ENCODE data around the gene TGFBR3. TPM values are rescaled to one million over a fixed set of nuclear protein-coding genes. Genes with fewer than 3 reads are reported as not detected.

TGFBR3 gene
- polyA plus RNA-seq, 4 donors: 0.45 to 20.0 (median 5.1) TPM

DNA sequence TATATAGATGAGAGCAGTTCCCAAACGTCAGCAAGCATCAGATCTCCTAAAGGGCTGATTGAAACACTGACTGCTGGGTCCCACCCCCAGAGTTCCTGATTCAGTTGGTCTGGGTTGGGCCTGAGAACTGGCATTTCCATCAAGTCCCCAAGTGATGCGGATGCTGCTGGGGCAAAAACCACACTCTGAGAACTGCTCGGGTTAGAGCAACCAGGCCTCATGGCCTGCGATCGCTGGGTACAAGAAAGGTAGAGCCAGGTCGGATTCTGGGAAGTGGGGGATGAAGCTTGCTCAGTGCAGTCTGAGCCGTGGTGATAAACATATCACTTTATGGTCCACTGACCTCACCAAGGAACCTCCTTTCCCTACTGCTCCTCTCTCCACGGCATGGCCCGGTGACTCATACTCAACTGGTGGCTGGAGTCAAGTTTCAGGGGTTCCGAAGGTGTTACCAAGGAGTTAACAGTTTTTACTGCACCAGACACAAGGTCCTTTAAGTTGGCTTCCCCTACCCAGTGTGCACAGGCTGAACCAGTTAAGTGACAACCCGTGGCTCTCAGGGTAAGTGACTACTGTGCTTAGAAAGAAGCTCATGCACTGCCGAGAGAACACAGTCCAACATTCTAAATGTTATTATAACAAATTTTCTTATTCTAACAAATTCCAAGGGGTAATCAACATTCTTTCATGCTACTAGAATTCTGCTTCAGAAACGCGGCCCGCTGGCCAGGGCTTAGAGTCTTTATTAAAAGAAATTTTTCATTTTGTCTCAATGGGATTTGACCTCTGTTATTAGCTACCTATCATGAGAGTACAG, 153.5 kb downstream of the TGFBR3 start:
- Histone ChIP-seq H3K27ac (ENCODE audit: low read depth in 1 of 3, low read length in 2 of 3) (peak overlapping the region in 2 of 3 donors; percentile 21 to 72), H3K4me3 (ENCODE audit: low read depth in 1 of 3, low read length in 3 of 3) (no peak overlapping the region), H3K9me3 (ENCODE audit: control insufficient read depth in 2 of 2, insufficient read depth in 1 of 2, low read depth in 1 of 2, low read length in 1 of 2) (no peaks in the 10 kb centered on the region), H3K27me3 (ENCODE audit: control insufficient read depth in 3 of 3, insufficient read depth in 3 of 3, low read length in 3 of 3) (no peaks in the 10 kb centered on the region), H3K4me1 (ENCODE audit: control insufficient read depth in 3 of 3, insufficient read depth in 2 of 3, low read depth in 1 of 3, low read length in 2 of 3) (peaks cover 0 to 40% (median 6%) of the 10 kb centered on the region in 3 donors), H3K36me3 (ENCODE audit: control insufficient read depth in 3 of 3, insufficient read depth in 2 of 3, low read depth in 1 of 3, low read length in 3 of 3) (peaks cover 0 to 5% (median 0%) of the 10 kb centered on the region in 3 donors)
- DNase-seq (peak; percentile 14 to 91), FAIRE-seq (no peak)
- 70 to 75% (median 74%) methylated on average over 15 of the region's 15 CpGs for WGBS, 3 donors

DNA sequence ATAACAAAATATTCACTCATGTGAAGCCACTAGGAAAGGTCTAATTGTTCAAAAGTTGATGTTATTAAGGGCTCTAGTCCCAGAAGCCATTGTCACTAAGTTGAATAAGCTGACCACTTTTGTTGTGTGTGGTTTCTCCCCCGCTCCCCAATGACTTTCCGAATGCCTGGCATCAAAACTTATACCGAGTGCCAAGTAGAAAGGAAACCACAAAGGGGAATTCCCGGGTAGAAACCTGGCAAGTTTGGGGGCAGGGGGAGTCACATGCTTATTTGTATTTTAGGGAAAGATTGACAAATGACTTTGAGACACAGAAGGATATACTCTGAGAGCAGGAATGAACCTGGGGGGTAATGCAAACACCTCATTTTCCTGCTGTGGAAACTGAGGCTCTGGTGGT, 154.1 kb downstream of the TGFBR3 start:
- DNase-seq (no peak), FAIRE-seq (no peak)
- no peak overlapping the region for H3K4me3 ChIP-seq (ENCODE audit: low read depth in 1 of 3, low read length in 3 of 3)
- 41 to 73% (median 52%) methylated on average over 4 of the region's 4 CpGs for WGBS, 3 donors
- H3K9me3 ChIP-seq (ENCODE audit: control insufficient read depth in 2 of 2, insufficient read depth in 1 of 2, low read depth in 1 of 2, low read length in 1 of 2): no peaks in the 10 kb centered on the region
- peaks cover 0 to 34% (median 6%) of the 10 kb centered on the region in 3 donors for H3K4me1 ChIP-seq (ENCODE audit: control insufficient read depth in 3 of 3, insufficient read depth in 2 of 3, low read depth in 1 of 3, low read length in 2 of 3)
- H3K27me3 ChIP-seq (ENCODE audit: control insufficient read depth in 3 of 3, insufficient read depth in 3 of 3, low read length in 3 of 3): no peaks in the 10 kb centered on the region
- peaks cover 0 to 5% (median 0%) of the 10 kb centered on the region in 3 donors for H3K36me3 ChIP-seq (ENCODE audit: control insufficient read depth in 3 of 3, insufficient read depth in 2 of 3, low read depth in 1 of 3, low read length in 3 of 3)
- peak overlapping the region in 1 of 3 donors; percentile 72 for H3K27ac ChIP-seq (ENCODE audit: low read depth in 1 of 3, low read length in 2 of 3)

DNA sequence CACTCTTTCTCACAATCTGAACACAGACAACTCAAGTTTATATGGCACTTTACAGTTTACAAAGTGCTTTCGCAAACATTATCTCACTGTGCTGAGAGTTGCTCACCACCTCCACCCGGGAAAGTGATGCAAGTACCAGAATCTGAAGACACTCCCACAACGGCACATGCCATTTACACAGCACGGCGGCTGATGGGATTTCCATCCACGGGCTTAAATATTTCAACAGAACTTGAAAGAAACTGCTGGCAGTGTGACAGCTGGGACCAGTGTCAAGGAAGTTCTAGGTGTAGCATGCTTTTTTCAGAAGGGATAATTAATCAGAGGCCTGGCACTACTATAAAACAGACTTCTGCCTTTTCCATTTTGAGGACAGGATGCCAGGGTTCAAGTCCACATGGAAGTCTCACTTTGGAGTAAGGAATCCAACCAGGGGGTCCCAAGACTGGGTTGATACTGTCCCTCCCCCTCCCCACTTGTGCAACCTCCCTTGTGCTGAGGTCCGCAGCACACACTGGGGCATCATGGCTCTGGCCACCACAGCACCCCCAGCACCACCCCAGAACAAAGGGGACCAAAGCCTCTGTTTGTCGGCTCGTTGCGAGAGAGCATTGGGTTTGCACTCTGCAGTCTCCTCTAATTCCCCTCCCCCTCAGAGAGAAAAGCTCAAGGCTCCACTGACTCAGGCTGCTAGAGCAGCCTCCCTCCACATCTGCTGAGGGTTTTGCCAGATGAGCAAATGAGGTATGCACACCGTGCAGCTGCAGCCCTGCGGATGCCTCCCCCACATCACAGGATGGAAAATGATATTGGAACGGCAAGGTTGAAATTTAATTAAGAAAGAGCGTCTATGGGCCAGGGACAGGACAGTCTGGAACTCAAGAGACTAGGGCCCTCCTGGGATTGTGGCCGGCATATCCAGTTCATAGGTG, 154.9 kb downstream of the TGFBR3 start:
- H3K4me1 ChIP-seq (ENCODE audit: control insufficient read depth in 3 of 3, insufficient read depth in 2 of 3, low read depth in 1 of 3, low read length in 2 of 3): peaks cover 0 to 29% (median 6%) of the 10 kb centered on the region in 3 donors
- DNase-seq: no peak
- H3K27ac ChIP-seq (ENCODE audit: low read depth in 1 of 3, low read length in 2 of 3): peak overlapping the region in 1 of 3 donors; percentile 21
- H3K4me3 ChIP-seq (ENCODE audit: low read depth in 1 of 3, low read length in 3 of 3): no peak overlapping the region
- peaks cover 0 to 5% (median 0%) of the 10 kb centered on the region in 3 donors for H3K36me3 ChIP-seq (ENCODE audit: control insufficient read depth in 3 of 3, insufficient read depth in 2 of 3, low read depth in 1 of 3, low read length in 3 of 3)
- H3K9me3 ChIP-seq (ENCODE audit: control insufficient read depth in 2 of 2, insufficient read depth in 1 of 2, low read depth in 1 of 2, low read length in 1 of 2): no peaks in the 10 kb centered on the region
- no peaks in the 10 kb centered on the region for H3K27me3 ChIP-seq (ENCODE audit: control insufficient read depth in 3 of 3, insufficient read depth in 3 of 3, low read length in 3 of 3)
- FAIRE-seq: no peak
- 75 to 84% (median 78%) methylated on average over 15 of the region's 15 CpGs for WGBS, 3 donors

DNA sequence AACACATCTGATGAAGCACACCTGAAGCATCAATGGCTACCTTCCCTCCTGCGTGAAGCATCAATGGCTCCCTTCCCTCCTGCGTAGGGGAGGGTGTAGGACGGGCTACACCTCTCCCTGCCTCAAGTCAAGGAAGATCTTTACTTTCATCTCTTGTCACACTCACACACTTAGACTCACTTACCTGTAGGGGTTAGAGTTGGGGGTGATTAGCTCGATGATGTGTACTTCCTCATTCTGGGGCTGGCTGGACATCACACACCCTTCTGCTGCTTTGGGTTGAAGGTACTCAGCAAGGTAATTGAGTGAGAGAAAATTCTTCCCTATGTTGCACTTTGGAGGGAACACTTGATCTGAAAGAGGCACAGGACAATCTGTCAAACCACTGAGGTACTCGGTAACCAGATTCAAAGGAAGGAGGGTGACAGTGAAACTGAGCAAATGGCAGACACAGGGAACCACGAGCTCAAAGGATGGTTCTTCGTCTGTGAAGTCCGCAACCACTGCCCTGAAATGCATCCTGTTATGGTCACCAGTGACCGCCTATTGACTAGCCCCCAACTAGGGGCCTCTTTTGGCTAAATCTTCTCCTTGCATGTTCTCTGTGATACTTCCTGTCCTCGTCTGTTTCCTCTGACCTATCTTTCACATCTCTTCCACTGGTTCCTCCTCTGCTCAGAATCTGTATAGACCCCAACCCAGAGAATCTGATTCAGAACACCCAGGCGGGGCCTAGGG, 156.2 kb downstream of the TGFBR3 start:
- Histone ChIP-seq H3K27me3 (ENCODE audit: control insufficient read depth in 3 of 3, insufficient read depth in 3 of 3, low read length in 3 of 3) (no peaks in the 10 kb centered on the region), H3K9me3 (ENCODE audit: control insufficient read depth in 2 of 2, insufficient read depth in 1 of 2, low read depth in 1 of 2, low read length in 1 of 2) (no peaks in the 10 kb centered on the region), H3K27ac (ENCODE audit: low read depth in 1 of 3, low read length in 2 of 3) (no peak overlapping the region), H3K36me3 (ENCODE audit: control insufficient read depth in 3 of 3, insufficient read depth in 2 of 3, low read depth in 1 of 3, low read length in 3 of 3) (peaks cover 0 to 7% (median 0%) of the 10 kb centered on the region in 3 donors), H3K4me1 (ENCODE audit: control insufficient read depth in 3 of 3, insufficient read depth in 2 of 3, low read depth in 1 of 3, low read length in 2 of 3) (peaks cover 0 to 23% (median 10%) of the 10 kb centered on the region in 3 donors), H3K4me3 (ENCODE audit: low read depth in 1 of 3, low read length in 3 of 3) (no peak overlapping the region)
- WGBS, 3 donors: 78 to 87% (median 81%) methylated on average over 11 of the region's 11 CpGs
- DNase-seq (no peak), FAIRE-seq (no peak)

DNA sequence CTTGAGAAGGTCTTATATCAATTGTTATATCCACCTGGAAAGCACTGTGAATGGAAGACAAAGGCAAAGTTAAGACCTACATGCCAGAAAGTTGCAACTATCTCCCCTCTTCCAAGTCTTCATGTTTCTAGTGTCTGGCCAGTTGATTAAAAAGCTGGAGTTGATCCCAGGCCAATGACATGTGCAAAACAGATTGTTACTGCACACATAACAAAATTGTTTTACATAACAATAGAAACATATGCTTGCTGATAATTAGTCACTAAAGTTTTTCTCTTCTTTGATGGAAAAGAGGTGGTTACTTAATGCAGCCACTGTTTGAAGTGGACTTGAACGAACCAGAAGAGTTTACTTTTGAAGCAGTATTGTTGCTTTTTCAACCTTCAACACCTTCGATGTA, 158.2 kb downstream of the TGFBR3 start:
- Histone ChIP-seq H3K4me1 (ENCODE audit: control insufficient read depth in 3 of 3, insufficient read depth in 2 of 3, low read depth in 1 of 3, low read length in 2 of 3) (peaks cover 0 to 10% (median 10%) of the 10 kb centered on the region in 3 donors), H3K9me3 (ENCODE audit: control insufficient read depth in 2 of 2, insufficient read depth in 1 of 2, low read depth in 1 of 2, low read length in 1 of 2) (no peaks in the 10 kb centered on the region), H3K27ac (ENCODE audit: low read depth in 1 of 3, low read length in 2 of 3) (no peak overlapping the region), H3K36me3 (ENCODE audit: control insufficient read depth in 3 of 3, insufficient read depth in 2 of 3, low read depth in 1 of 3, low read length in 3 of 3) (peaks cover 0 to 7% (median 0%) of the 10 kb centered on the region in 3 donors), H3K27me3 (ENCODE audit: control insufficient read depth in 3 of 3, insufficient read depth in 3 of 3, low read length in 3 of 3) (no peaks in the 10 kb centered on the region), H3K4me3 (ENCODE audit: low read depth in 1 of 3, low read length in 3 of 3) (no peak overlapping the region)
- DNase-seq: no peak
- FAIRE-seq: no peak
- 79 to 95% (median 89%) methylated on average over 2 of the region's 2 CpGs for WGBS, 3 donors

DNA sequence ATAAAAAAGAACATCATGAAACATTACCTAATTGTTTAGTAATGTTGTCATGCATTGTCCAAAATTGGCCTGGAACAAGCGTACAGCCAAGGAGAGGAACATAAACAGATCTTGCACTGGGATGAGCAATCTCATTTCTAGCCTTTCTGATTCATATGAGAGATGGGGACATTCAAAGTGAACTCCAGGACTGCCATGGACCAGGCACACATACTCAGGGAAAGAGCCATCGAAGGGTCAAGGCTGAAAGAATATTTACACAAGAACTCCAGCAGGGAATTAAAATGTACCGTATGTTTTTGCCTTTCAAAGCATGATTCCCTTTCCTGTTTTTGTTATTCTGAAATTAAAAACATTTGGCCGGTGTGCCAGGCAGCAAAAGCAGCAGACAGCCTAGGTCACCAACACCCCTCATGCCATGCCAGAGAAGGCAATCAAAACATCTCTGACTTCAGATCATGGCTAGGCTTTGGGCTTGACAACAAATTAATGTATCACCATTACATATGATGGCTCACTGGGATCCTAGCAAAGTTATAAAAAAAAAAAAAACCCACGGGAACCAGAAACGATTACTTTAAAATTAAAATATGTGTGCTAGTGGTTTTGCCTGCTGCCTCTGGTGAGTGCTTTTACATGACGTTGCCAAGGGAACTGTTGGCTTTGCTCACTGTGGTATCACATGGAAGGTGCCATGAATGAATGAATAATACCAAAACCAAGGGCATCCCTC, 159.8 kb downstream of the TGFBR3 start:
- Histone ChIP-seq H3K36me3 (ENCODE audit: control insufficient read depth in 3 of 3, insufficient read depth in 2 of 3, low read depth in 1 of 3, low read length in 3 of 3) (peaks cover 0 to 2% (median 0%) of the 10 kb centered on the region in 3 donors), H3K27ac (ENCODE audit: low read depth in 1 of 3, low read length in 2 of 3) (peak overlapping the region in 2 of 3 donors; percentile 29 to 94), H3K4me3 (ENCODE audit: low read depth in 1 of 3, low read length in 3 of 3) (no peak overlapping the region), H3K27me3 (ENCODE audit: control insufficient read depth in 3 of 3, insufficient read depth in 3 of 3, low read length in 3 of 3) (no peaks in the 10 kb centered on the region), H3K9me3 (ENCODE audit: control insufficient read depth in 2 of 2, insufficient read depth in 1 of 2, low read depth in 1 of 2, low read length in 1 of 2) (no peaks in the 10 kb centered on the region), H3K4me1 (ENCODE audit: control insufficient read depth in 3 of 3, insufficient read depth in 2 of 3, low read depth in 1 of 3, low read length in 2 of 3) (peaks cover 0 to 4% (median 0%) of the 10 kb centered on the region in 3 donors)
- DNase-seq: peak in 1 of 2 donors; percentile 17
- no peak for FAIRE-seq
- 55 to 86% (median 84%) methylated on average over 7 of the region's 7 CpGs for WGBS, 3 donors

DNA sequence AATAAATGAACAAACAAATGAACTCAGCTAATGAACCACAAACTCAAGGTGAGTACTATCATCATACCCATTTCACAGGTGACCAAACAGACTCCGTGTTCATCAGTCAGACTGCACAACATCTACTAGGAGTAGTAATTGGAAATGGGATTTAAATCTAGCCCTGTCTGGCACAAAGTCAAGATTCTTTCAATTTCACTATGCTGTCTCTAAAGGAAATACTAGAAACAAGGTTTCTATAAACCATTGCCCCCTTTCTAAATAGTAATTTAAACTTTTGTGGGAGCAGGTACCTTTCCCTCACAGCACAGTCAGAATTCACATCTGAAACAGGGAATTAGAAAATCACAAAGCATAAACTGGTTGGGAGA, 160.3 kb downstream of the TGFBR3 start:
- peak overlapping the region in 2 of 3 donors; percentile 21 to 90 for H3K27ac ChIP-seq (ENCODE audit: low read depth in 1 of 3, low read length in 2 of 3)
- H3K4me1 ChIP-seq (ENCODE audit: control insufficient read depth in 3 of 3, insufficient read depth in 2 of 3, low read depth in 1 of 3, low read length in 2 of 3): peaks cover 0 to 4% (median 0%) of the 10 kb centered on the region in 3 donors
- H3K9me3 ChIP-seq (ENCODE audit: control insufficient read depth in 2 of 2, insufficient read depth in 1 of 2, low read depth in 1 of 2, low read length in 1 of 2): no peaks in the 10 kb centered on the region
- no peak overlapping the region for H3K4me3 ChIP-seq (ENCODE audit: low read depth in 1 of 3, low read length in 3 of 3)
- no peaks in the 10 kb centered on the region for H3K27me3 ChIP-seq (ENCODE audit: control insufficient read depth in 3 of 3, insufficient read depth in 3 of 3, low read length in 3 of 3)
- DNase-seq: no peak
- WGBS, 3 donors: 43 to 73% (median 67%) methylated on average over 1 of the region's 1 CpG
- FAIRE-seq: no peak
- peaks cover 0 to 2% (median 0%) of the 10 kb centered on the region in 3 donors for H3K36me3 ChIP-seq (ENCODE audit: control insufficient read depth in 3 of 3, insufficient read depth in 2 of 3, low read depth in 1 of 3, low read length in 3 of 3)

Measured in small intestine (tissue), 7 donors.